Bronchial epithelial cell (primary cell): ENCODE data around the gene CACNA1H. TPM values are rescaled to one million over a fixed set of nuclear protein-coding genes. Genes with fewer than 3 reads are reported as not detected.

Experiments
- DNase-seq: peaks from one replicate; pipeline ENCODE4 v3.0.0-alpha.2; 2010; ENCODE audit warnings: low read depth
- FAIRE-seq: peaks from 2 replicates; lab custom pipeline; 2011; peaks lifted over from hg19 to GRCh38; lab: Jason Lieb, UNC
- H3K27me3 ChIP-seq: 2 replicates; pipeline ENCODE4 v1.5.1; 2011; ENCODE audit warnings: low read length; ENCODE audit not compliant: control insufficient read depth, insufficient read depth
- H3K36me3 ChIP-seq: 2 replicates; pipeline ENCODE4 v1.5.1; 2011; ENCODE audit warnings: low read length; ENCODE audit not compliant: control insufficient read depth, insufficient read depth
- H3K4me3 ChIP-seq: 2 replicates; pipeline ENCODE4 v1.5.1; 2011; ENCODE audit warnings: mild to moderate bottlenecking, low read depth, low read length, control low read depth
- CTCF ChIP-seq: IDR thresholded peaks from 2 replicates; pipeline ENCODE4 v1.5.1; 2011; ENCODE audit warnings: mild to moderate bottlenecking, moderate library complexity, low read length, control low read depth, inconsistent platforms; ENCODE audit not compliant: insufficient read depth, severe bottlenecking
- total RNA-seq: library from RNA; depleted of rRNA; stranded (reverse); fragments of >200 nt; gene quantifications from 2 replicates; pipeline ENCODE4 v1.2.1, GENCODE V29; 2014

CACNA1H gene
- total RNA-seq, 1 donor from 2014 or later = not detected

- no peak for DNase-seq
- no peaks in the 10 kb centered on the region for H3K36me3 ChIP-seq
- FAIRE-seq = no peak
- no peaks in the 10 kb centered on the region for H3K27me3 ChIP-seq
- no peak for TF ChIP-seq CTCF
- no peak overlapping the region for H3K4me3 ChIP-seq
Measured at GRCh38 chr16:1123525-1124230, 29.2 kb upstream of the CACNA1H start.

- H3K27me3 ChIP-seq = no peaks in the 10 kb centered on the region
- no peak for TF ChIP-seq CTCF
- no peak overlapping the region for H3K4me3 ChIP-seq
- H3K36me3 ChIP-seq = no peaks in the 10 kb centered on the region
- no peak for FAIRE-seq
- no peak for DNase-seq
Measured at GRCh38 chr16:1124291-1124690, 28.6 kb upstream of the CACNA1H start.

- no peak for FAIRE-seq
- no peak for DNase-seq
- H3K4me3 ChIP-seq = no peak overlapping the region
- no peak for TF ChIP-seq CTCF
- H3K27me3 ChIP-seq = no peaks in the 10 kb centered on the region
- H3K36me3 ChIP-seq = no peaks in the 10 kb centered on the region
Measured at GRCh38 chr16:1124795-1125194, 28.1 kb upstream of the CACNA1H start.

- no peak for TF ChIP-seq CTCF
- Histone ChIP-seq H3K4me3 (no peak overlapping the region), H3K27me3 (no peaks in the 10 kb centered on the region), H3K36me3 (no peaks in the 10 kb centered on the region)
- FAIRE-seq (no peak), DNase-seq (peak; percentile 4)
Measured at GRCh38 chr16:1125471-1125870, 27.4 kb upstream of the CACNA1H start.

GRCh38 chr16:1126044-1126443, 26.9 kb upstream of the CACNA1H start:
- no peaks in the 10 kb centered on the region for H3K27me3 ChIP-seq
- DNase-seq (no peak), FAIRE-seq (no peak)
- no peak overlapping the region for H3K4me3 ChIP-seq
- TF ChIP-seq CTCF = no peak
- no peaks in the 10 kb centered on the region for H3K36me3 ChIP-seq

GRCh38 chr16:1126586-1126985, 26.3 kb upstream of the CACNA1H start:
- Histone ChIP-seq H3K27me3 (no peaks in the 10 kb centered on the region), H3K4me3 (no peak overlapping the region), H3K36me3 (no peaks in the 10 kb centered on the region)
- no peak for DNase-seq
- no peak for TF ChIP-seq CTCF
- no peak for FAIRE-seq
